ACC112 (cell line): Measurements from ENCODE around the gene ITGB1.
"Not testable (repeated sequence)": the region's sequence is repeated elsewhere in the genome, so short reads cannot be mapped to it uniquely, and the experiment has no call there.

Source experiments
- H2AFZ ChIP-seq: fragments of 200-600 bp; sonication (generic); one replicate; pipeline ENCODE4 v1.6.0; 2017; ENCODE audit warnings: antibody characterized with exemption, low read length; ENCODE audit not compliant: unreplicated experiment
- H3K27ac ChIP-seq: fragments of 200-600 bp; sonication (generic); 2 replicates; pipeline ENCODE4 v1.5.1; 2014; ENCODE audit warnings: low read depth, mild to moderate bottlenecking, antibody characterized with exemption, low read length, moderate library complexity
- H3K27me3 ChIP-seq: fragments of 200-600 bp; sonication (generic); 2 replicates; pipeline ENCODE4 v1.6.1; 2014; ENCODE audit warnings: mild to moderate bottlenecking, antibody characterized with exemption, low read length, moderate library complexity, mixed read lengths; ENCODE audit not compliant: insufficient read depth
- H3K36me3 ChIP-seq: fragments of 200-600 bp; sonication (generic); 2 replicates; pipeline ENCODE4 v1.6.1; 2016; ENCODE audit warnings: mild to moderate bottlenecking, antibody characterized with exemption, low read length, moderate library complexity, mixed read lengths; ENCODE audit not compliant: insufficient read depth
- H3K4me1 ChIP-seq: fragments of 200-600 bp; sonication (generic); one replicate; pipeline ENCODE4 v1.6.1; 2016; ENCODE audit warnings: low read length, mixed read lengths; ENCODE audit not compliant: insufficient read depth, unreplicated experiment, control insufficient read depth
- H3K4me3 ChIP-seq: fragments of 200-600 bp; sonication (generic); 2 replicates; pipeline ENCODE4 v1.5.1; 2014; ENCODE audit warnings: mild to moderate bottlenecking, low read depth, low read length
- H3K79me2 ChIP-seq: fragments of 200-600 bp; sonication (generic); one replicate; pipeline ENCODE4 v1.6.0; 2016; ENCODE audit warnings: low read length; ENCODE audit not compliant: control insufficient read depth, unreplicated experiment, insufficient read depth

The ITGB1 gene

DNA sequence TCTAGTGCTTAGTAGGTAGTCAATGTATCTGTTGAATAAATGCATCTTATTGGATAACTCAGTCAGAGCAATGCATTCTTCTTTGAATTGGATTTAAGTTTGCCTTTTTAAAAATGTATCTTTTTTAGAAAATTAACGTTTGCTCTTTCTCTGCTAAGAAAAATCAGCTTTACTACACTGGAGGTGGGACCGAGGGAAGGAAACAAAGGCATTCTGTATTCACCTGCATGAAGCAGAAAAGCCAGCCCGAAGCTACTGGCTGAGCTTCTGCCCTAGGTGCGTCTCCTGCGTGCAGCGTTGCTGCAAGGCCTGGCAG lies 22.2 kb upstream of the ITGB1 start:
- peak overlapping the region; percentile 98 for H3K27ac ChIP-seq
- H3K4me1 ChIP-seq: peaks cover 47% of the 10 kb centered on the region
- H3K4me3 ChIP-seq: peak overlapping the region; percentile 45
- H2AFZ ChIP-seq: peak overlapping the region; percentile 10
- no peaks in the 10 kb centered on the region for H3K36me3 ChIP-seq
- peaks cover 12% of the 10 kb centered on the region for H3K79me2 ChIP-seq
- H3K27me3 ChIP-seq: no peaks in the 10 kb centered on the region

DNA sequence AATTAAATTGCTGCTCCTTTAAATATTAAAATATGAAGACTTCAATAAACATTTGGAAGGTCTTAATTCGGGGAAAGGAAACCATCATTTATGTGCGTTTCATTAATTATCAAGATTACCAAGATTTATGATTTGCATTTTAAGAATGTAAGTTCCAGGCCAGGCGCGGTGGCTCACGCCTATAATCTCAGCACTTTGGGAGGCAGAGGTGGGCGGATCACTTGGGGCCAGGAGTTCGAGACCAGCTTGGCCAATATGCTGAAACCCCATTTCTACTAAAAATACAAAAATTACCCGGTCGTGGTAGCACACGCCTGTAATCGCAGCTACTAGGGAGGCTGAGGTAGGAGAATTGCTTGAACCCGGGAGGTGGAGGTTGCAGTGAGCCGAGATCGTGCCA lies 21.7 kb upstream of the ITGB1 start:
- Histone ChIP-seq H3K27ac (peak overlapping the region; percentile 98), H3K4me1 (peaks cover 43% of the 10 kb centered on the region)
- not testable (repeated sequence) for H2AFZ ChIP-seq, H3K27me3 ChIP-seq, H3K79me2 ChIP-seq, H3K36me3 ChIP-seq, H3K4me3 ChIP-seq

DNA sequence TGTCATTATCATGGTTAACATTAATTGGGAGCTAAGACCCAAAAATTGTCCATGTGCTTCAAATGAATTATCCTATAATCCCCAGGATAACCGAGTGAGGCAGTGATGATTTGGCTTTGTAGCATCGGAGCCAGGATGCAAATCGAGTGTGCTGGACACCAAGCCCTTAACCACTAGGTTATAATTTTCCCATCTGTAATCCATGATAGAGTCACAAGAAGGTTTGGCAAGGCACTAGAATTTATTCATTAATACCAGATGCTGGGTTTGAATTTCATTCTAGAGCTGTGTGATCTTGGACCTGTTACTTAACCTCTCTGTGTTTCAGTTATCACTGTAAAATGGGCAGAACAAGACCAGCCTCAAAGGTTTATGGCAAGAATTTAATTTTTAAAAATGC lies 21.0 kb upstream of the ITGB1 start:
- H3K36me3 ChIP-seq: no peaks in the 10 kb centered on the region
- no peak overlapping the region for H3K4me3 ChIP-seq
- H3K27me3 ChIP-seq: no peaks in the 10 kb centered on the region
- peak overlapping the region; percentile 98 for H3K27ac ChIP-seq
- H2AFZ ChIP-seq: no peak overlapping the region
- H3K4me1 ChIP-seq: peaks cover 37% of the 10 kb centered on the region
- peaks cover 2% of the 10 kb centered on the region for H3K79me2 ChIP-seq

DNA sequence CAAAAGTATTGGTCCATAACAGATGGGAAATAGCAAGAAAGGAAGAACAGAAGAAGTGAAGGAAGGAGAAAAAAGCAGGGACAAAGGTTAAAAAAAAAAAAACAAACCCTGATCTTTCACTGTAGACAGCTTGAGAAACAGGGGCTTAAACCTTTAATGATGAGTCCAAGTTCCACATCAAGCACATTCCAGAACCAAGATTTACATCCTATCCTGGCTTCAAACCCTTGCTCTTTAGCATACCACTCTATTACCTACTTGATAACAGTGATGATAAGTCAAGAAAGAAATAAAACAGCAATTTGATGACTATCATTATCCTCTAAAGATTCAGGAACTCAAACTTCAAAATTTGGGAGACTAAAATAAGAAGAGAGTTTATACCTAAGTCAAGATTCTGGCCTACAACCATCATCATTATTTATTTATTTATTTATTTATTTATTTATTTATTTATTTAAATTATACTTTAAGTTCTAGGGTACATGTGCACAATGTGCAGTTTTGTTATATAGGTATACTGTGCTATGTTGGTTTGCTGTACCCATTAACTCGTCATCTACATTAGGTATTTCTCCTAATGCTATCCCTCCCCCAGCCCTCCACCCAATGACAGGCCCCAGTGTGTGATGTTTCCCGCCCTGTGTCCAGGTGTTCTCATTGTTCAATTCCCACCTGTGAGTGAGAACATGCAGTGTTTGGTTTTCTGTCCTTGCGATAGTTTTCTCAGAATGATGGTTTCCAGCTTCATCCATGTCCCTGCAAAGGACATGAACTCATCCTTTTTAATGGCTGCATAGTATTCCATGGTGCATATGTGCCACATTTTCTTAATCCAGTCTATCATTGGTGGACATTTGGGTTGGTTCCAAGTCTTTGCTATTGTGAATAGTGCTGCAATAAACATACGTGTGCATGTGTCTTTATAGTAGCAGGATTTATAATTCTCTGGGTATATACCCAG lies 20.1 kb upstream of the ITGB1 start:
- H3K4me1 ChIP-seq: peaks cover 29% of the 10 kb centered on the region
- H2AFZ ChIP-seq, H3K27ac ChIP-seq, H3K36me3 ChIP-seq, H3K4me3 ChIP-seq, H3K79me2 ChIP-seq, H3K27me3 ChIP-seq: not testable (repeated sequence)

DNA sequence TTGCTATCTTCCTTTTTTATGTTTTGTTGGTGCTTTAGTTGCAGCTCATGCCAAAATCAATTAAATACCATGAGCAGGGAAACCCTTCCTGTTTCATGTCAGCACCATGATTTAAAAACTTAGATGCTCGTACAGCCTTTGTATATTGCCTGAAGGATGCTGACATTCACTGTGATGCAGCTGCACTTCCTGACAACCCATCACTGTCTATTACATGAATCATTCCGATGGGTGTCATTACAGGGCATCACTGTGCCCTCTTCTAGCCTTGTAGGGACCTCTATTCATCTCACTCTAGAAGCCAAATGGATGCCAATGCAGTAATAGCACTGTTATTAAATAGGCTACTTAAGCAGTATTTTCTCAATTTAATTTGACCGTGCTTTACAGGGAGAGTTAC lies 18.3 kb upstream of the ITGB1 start:
- H2AFZ ChIP-seq: no peak overlapping the region
- no peak overlapping the region for H3K27ac ChIP-seq
- no peaks in the 10 kb centered on the region for H3K36me3 ChIP-seq
- peaks cover 27% of the 10 kb centered on the region for H3K4me1 ChIP-seq
- H3K79me2 ChIP-seq: no peaks in the 10 kb centered on the region
- H3K4me3 ChIP-seq: no peak overlapping the region
- H3K27me3 ChIP-seq: no peaks in the 10 kb centered on the region

DNA sequence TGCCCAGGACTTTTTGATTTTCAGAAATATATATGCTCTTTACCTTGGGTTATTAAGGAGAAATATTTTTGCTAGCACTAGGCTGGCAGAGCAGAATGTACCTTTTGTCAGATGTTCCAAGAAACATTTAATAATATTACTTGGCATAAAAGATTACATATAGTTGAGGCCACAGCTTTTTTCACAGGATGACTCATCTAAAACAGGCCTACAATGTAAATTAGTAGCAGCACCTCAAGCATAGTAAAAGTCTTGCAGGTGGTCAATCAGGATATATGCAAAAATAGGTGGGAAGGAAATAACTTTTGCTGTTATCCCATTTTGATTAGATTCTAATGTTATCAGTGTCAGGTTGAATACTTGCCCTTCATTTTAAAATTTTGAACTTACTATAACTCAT lies 14.9 kb upstream of the ITGB1 start:
- Histone ChIP-seq H3K27me3 (no peaks in the 10 kb centered on the region), H3K27ac (no peak overlapping the region), H3K4me3 (no peak overlapping the region), H3K4me1 (peaks cover 13% of the 10 kb centered on the region), H3K36me3 (no peaks in the 10 kb centered on the region), H2AFZ (no peak overlapping the region), H3K79me2 (no peaks in the 10 kb centered on the region)

DNA sequence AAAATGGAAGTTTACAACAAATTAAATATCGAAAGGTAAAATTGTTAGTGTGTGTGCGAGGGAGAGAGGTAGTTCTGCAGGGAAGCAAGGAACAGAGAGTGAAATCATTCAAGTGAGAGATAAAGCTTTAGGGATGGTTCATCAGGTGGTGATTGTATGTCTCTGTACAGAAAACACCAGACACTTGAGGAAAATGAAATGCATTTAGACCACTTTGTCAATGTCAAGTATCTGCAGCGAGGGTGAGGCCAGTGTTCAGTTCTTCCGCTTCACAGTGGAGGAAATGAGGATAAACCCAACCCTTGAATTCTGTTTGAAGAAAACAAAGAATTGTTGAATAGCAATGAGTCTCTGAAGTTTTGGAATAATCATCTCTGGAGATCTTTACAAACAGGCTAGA lies 14.4 kb upstream of the ITGB1 start:
- Histone ChIP-seq H3K27ac (no peak overlapping the region), H3K27me3 (no peaks in the 10 kb centered on the region), H3K79me2 (no peaks in the 10 kb centered on the region), H3K4me1 (peaks cover 13% of the 10 kb centered on the region), H2AFZ (no peak overlapping the region), H3K36me3 (no peaks in the 10 kb centered on the region), H3K4me3 (no peak overlapping the region)

DNA sequence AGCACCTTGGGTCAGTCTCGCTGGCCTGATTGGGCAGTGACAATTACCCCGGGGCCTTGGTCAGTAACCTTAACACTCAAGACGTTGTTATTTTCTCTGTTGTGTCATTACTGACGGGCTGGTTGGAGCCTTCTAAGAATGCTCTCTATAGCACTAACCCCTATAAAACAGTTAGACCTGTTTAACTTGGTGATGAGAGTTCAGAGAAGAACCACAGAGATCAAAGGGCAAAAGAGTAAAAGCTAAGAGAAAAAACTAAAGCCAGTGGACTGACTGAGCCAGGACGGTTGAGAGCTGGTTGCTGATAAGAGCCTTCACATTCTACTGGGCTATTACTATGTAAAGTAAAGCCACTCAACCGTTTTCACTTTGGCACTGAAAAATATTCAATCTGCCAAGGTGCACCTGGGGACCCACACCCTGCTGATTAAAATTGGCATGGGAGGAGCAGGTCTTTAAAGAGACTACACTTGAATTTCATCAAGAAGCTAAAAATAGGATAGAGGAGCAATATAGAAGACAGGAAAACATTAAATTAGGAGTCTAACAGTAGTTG lies 13.6 kb upstream of the ITGB1 start:
- no peak overlapping the region for H3K4me3 ChIP-seq
- no peaks in the 10 kb centered on the region for H3K79me2 ChIP-seq

DNA sequence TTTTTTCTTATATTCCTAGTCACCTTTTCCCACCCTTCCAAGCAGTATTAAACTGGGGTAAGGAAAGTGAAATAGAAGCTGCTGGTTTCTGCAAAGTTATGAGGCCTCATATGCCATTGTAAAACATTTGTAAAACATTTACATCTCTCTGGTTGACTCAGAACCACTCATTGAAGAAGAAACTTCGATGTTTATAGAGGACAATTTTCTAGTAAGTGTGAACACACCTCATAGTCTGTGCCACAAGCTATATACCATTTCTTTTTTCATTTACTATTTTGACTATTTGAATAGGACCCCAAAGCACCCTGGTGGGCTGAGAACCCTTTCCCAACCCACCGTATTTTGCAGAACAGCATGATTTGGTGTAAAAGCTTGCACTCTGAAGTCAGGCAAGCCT lies 12.9 kb upstream of the ITGB1 start:
- Histone ChIP-seq H3K4me3 (no peak overlapping the region), H3K27me3 (no peaks in the 10 kb centered on the region), H2AFZ (no peak overlapping the region), H3K27ac (no peak overlapping the region), H3K79me2 (no peaks in the 10 kb centered on the region), H3K4me1 (peaks cover 13% of the 10 kb centered on the region), H3K36me3 (no peaks in the 10 kb centered on the region)

More for the DNA sequence above, 13.6 kb upstream of the ITGB1 start:
- Histone ChIP-seq H3K36me3 (no peaks in the 10 kb centered on the region), H3K27ac (no peak overlapping the region), H3K27me3 (no peaks in the 10 kb centered on the region), H3K4me1 (peaks cover 13% of the 10 kb centered on the region), H2AFZ (peak overlapping the region; percentile 86)

DNA sequence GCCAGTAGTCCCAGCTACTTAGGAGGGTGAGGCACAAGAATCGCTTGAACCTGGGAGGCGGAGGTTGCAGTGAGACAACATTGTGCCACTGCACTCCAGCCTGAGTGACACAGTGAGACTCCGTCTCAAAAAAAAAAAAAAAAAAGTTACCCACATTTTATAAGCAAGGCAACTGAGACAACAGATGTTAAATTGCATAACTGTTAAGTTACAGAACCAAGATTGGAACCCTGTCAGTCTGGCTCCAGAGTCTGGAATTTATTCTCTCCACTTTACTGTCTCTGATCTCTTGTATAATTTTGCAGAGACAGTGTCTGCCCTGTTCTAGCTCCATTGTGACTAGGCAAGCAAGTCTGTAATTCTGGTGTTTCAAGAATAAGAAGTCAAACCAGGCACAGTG lies 6.2 kb upstream of the ITGB1 start:
- no peak overlapping the region for H3K27ac ChIP-seq
- peaks cover 16% of the 10 kb centered on the region for H3K79me2 ChIP-seq
- no peaks in the 10 kb centered on the region for H3K36me3 ChIP-seq
- H2AFZ ChIP-seq: no peak overlapping the region
- H3K4me3 ChIP-seq: no peak overlapping the region
- H3K4me1 ChIP-seq: peaks cover 38% of the 10 kb centered on the region
- H3K27me3 ChIP-seq: no peaks in the 10 kb centered on the region

DNA sequence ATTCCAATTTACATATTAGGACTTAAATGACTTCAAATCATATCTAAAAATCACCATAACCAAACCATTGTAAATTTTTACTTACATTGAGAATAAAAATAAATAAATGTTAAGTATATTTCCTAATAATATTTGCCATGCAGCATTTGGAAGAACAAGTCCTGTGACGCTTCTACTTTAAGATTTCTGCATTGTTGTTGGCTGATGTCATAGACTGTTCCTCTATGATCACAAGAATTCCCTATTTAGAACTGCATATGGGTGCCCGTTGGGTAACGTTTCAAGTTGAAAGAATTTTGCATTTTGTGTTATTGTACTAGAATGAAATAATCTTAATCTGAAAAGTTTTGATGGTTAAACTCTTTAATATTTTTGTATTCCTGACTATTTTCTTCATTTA lies 5.1 kb upstream of the ITGB1 start:
- peak overlapping the region; percentile 36 for H2AFZ ChIP-seq
- H3K27ac ChIP-seq: peak overlapping the region; percentile 95
- peak overlapping the region; percentile 38 for H3K4me3 ChIP-seq
- no peaks in the 10 kb centered on the region for H3K27me3 ChIP-seq
- H3K4me1 ChIP-seq: peaks cover 38% of the 10 kb centered on the region
- peaks cover 25% of the 10 kb centered on the region for H3K79me2 ChIP-seq
- H3K36me3 ChIP-seq: no peaks in the 10 kb centered on the region
